ENCODE measurements around the gene CHCHD2. TPM values are rescaled to one million over a fixed set of nuclear protein-coding genes. Genes with fewer than 3 reads are reported as not detected.

The CHCHD2 gene
- total and polyA plus RNA-seq, 2 experiments from 2014 or later: 0.94 TPM; not detected in 1

DNA sequence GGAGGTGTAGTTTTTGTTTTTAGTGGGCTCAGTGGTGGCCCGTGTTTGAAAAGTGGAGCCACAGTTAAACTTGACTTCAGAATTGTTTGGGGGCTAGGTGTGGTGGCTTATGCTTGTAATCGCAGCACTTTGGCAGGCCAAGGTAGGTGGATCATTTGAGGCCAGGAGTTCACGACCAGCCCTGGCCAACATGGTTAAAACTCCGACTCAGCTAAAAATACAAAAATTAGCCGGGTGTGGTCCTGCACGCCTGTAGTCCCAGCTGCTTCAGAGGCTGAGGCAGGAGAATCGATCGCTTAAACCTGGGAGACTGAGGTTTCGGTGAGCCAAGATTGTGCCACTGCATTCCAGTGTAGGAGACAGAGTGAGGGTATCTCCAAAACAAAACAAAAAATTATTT lies 52.9 kb downstream of the CHCHD2 start (continued):
- TF ChIP-seq, protein P1, sequence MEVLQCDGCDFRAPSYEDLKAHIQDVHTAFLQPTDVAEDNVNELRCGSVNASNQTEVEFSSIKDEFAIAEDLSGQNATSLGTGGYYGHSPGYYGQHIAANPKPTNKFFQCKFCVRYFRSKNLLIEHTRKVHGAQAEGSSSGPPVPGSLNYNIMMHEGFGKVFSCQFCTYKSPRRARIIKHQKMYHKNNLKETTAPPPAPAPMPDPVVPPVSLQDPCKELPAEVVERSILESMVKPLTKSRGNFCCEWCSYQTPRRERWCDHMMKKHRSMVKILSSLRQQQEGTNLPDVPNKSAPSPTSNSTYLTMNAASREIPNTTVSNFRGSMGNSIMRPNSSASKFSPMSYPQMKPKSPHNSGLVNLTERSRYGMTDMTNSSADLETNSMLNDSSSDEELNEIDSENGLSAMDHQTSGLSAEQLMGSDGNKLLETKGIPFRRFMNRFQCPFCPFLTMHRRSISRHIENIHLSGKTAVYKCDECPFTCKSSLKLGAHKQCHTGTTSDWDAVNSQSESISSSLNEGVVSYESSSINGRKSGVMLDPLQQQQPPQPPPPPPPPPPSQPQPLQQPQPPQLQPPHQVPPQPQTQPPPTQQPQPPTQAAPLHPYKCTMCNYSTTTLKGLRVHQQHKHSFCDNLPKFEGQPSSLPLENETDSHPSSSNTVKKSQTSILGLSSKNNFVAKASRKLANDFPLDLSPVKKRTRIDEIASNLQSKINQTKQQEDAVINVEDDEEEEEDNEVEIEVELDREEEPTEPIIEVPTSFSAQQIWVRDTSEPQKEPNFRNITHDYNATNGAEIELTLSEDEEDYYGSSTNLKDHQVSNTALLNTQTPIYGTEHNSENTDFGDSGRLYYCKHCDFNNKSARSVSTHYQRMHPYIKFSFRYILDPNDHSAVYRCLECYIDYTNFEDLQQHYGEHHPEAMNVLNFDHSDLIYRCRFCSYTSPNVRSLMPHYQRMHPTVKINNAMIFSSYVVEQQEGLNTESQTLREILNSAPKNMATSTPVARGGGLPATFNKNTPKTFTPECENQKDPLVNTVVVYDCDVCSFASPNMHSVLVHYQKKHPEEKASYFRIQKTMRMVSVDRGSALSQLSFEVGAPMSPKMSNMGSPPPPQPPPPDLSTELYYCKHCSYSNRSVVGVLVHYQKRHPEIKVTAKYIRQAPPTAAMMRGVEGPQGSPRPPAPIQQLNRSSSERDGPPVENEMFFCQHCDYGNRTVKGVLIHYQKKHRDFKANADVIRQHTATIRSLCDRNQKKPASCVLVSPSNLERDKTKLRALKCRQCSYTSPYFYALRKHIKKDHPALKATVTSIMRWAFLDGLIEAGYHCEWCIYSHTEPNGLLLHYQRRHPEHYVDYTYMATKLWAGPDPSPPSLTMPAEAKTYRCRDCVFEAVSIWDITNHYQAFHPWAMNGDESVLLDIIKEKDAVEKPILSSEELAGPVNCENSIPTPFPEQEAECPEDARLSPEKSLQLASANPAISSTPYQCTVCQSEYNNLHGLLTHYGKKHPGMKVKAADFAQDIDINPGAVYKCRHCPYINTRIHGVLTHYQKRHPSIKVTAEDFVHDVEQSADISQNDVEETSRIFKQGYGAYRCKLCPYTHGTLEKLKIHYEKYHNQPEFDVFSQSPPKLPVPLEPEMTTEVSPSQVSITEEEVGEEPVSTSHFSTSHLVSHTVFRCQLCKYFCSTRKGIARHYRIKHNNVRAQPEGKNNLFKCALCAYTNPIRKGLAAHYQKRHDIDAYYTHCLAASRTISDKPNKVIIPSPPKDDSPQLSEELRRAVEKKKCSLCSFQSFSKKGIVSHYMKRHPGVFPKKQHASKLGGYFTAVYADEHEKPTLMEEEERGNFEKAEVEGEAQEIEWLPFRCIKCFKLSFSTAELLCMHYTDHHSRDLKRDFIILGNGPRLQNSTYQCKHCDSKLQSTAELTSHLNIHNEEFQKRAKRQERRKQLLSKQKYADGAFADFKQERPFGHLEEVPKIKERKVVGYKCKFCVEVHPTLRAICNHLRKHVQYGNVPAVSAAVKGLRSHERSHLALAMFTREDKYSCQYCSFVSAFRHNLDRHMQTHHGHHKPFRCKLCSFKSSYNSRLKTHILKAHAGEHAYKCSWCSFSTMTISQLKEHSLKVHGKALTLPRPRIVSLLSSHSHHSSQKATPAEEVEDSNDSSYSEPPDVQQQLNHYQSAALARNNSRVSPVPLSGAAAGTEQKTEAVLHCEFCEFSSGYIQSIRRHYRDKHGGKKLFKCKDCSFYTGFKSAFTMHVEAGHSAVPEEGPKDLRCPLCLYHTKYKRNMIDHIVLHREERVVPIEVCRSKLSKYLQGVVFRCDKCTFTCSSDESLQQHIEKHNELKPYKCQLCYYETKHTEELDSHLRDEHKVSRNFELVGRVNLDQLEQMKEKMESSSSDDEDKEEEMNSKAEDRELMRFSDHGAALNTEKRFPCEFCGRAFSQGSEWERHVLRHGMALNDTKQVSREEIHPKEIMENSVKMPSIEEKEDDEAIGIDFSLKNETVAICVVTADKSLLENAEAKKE (CRISPR knock-in tag; IDR thresholded peaks at IDR 0.05): no peak
- TF ChIP-seq POLR2AphosphoS5 (IDR thresholded peaks at IDR 0.05; ENCODE audit: low read depth) (no peak), JUNB (IDR thresholded peaks at IDR 0.05; ENCODE audit: unreplicated experiment) (no peak)

Small RNA genes lying within 50 kb of the gene (small RNA-seq; reads per million reads assigned to genes)
- gene SNORA15 (ENCODE audit: low replicate concordance) (0.30 reads per million, percentile 12 among the genes with 10 or more reads in this experiment), gene SNORA22B (ENCODE audit: low replicate concordance) (0.10 reads per million)

Other genes starting within 250 kb of the CHCHD2 start
- not detected in 2 replicates for gene SEPTIN14, start 243.7 kb downstream of the CHCHD2 start, total RNA-seq (2014; rRNA removed; shearing (Covaris generic))
- not detected in 2 replicates for gene SEPTIN14, start 243.7 kb downstream of the CHCHD2 start, polyA plus RNA-seq (2016; fragmentation: Nextera tagmentation; extraction: Ambion mirVana)
- 4.6 and 5.0 TPM in 2 replicates for gene ZNF713, start 219.0 kb downstream of the CHCHD2 start, total RNA-seq (2014; rRNA removed; shearing (Covaris generic))
- gene ZNF713, start 219.0 kb downstream of the CHCHD2 start, polyA plus RNA-seq (2016; fragmentation: Nextera tagmentation; extraction: Ambion mirVana): 2.1 and 2.6 TPM in 2 replicates
- gene MRPS17, start 154.6 kb downstream of the CHCHD2 start, total RNA-seq (2014; rRNA removed; shearing (Covaris generic)): 14.6 and 14.8 TPM in 2 replicates
- 100 and 104 TPM in 2 replicates for gene MRPS17, start 154.6 kb downstream of the CHCHD2 start, polyA plus RNA-seq (2016; fragmentation: Nextera tagmentation; extraction: Ambion mirVana)
- gene NIPSNAP2, start 141.9 kb downstream of the CHCHD2 start, total RNA-seq (2014; rRNA removed; shearing (Covaris generic)): 29.8 and 30.0 TPM in 2 replicates
- 21.1 and 30.5 TPM in 2 replicates for gene NIPSNAP2, start 141.9 kb downstream of the CHCHD2 start, polyA plus RNA-seq (2016; fragmentation: Nextera tagmentation; extraction: Ambion mirVana)
- 143 and 149 TPM in 2 replicates for gene PSPH, start 55.0 kb downstream of the CHCHD2 start, total RNA-seq (2014; rRNA removed; shearing (Covaris generic))
- gene PSPH, start 55.0 kb downstream of the CHCHD2 start, polyA plus RNA-seq (2016; fragmentation: Nextera tagmentation; extraction: Ambion mirVana): 35.8 and 38.3 TPM in 2 replicates
- 266 and 318 TPM in 2 replicates for gene CCT6A, start 54.7 kb downstream of the CHCHD2 start, total RNA-seq (2014; rRNA removed; shearing (Covaris generic))
- gene CCT6A, start 54.7 kb downstream of the CHCHD2 start, polyA plus RNA-seq (2016; fragmentation: Nextera tagmentation; extraction: Ambion mirVana): 497 and 505 TPM in 2 replicates
- 45.7 and 52.9 TPM in 2 replicates for gene SUMF2, start 42.2 kb downstream of the CHCHD2 start, total RNA-seq (2014; rRNA removed; shearing (Covaris generic))
- 31.4 and 32.9 TPM in 2 replicates for gene SUMF2, start 42.2 kb downstream of the CHCHD2 start, polyA plus RNA-seq (2016; fragmentation: Nextera tagmentation; extraction: Ambion mirVana)
- gene PHKG1, start 13.5 kb downstream of the CHCHD2 start, total RNA-seq (2014; rRNA removed; shearing (Covaris generic)): not detected in 2 replicates
- 0.38 TPM in 1 of 2 replicates, not detected in the other for gene PHKG1, start 13.5 kb downstream of the CHCHD2 start, polyA plus RNA-seq (2016; fragmentation: Nextera tagmentation; extraction: Ambion mirVana)
- gene NUPR2, start 9.9 kb upstream of the CHCHD2 start, total RNA-seq (2014; rRNA removed; shearing (Covaris generic)): not detected in 2 replicates
- not detected in 2 replicates for gene NUPR2, start 9.9 kb upstream of the CHCHD2 start, polyA plus RNA-seq (2016; fragmentation: Nextera tagmentation; extraction: Ambion mirVana)